Cortex of kidney (tissue), 1 donor: ENCODE measurements around the gene KLHL14.
A peak's percentile ranks its signal among the peaks of the same experiment; 100 is the strongest.

ENCODE experiments used
- DNase-seq: peaks from one replicate; lab custom pipeline; 2025; lab: John Stamatoyannopoulos, UW

Gene KLHL14

DNA sequence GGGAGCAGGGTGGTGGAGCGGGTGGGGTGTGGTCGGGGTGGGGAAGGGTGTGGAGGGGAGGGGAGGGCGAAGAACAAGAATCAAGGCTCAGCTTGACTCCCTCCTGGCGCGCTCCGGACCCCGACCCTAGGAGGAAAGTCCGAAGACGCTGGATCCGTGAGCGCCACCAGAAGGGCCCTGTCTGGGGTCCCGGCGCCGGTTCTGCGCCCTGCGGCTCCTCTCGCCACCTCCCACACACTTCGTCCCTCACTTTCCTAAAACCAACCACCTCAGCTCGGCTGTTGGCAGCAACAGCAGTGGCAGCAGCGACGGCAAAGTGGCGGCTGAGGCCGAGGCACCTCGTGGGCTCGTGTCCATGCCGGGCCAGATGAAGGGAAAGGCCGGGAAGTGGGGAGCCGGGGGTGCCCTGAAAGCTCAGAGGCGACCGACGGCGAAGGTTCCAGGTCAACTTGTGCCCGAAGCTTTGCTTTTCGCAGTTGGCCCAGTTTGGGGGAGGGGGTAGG is 2.1 kb downstream of the KLHL14 start:
- peak; percentile 5 for DNase-seq

DNA sequence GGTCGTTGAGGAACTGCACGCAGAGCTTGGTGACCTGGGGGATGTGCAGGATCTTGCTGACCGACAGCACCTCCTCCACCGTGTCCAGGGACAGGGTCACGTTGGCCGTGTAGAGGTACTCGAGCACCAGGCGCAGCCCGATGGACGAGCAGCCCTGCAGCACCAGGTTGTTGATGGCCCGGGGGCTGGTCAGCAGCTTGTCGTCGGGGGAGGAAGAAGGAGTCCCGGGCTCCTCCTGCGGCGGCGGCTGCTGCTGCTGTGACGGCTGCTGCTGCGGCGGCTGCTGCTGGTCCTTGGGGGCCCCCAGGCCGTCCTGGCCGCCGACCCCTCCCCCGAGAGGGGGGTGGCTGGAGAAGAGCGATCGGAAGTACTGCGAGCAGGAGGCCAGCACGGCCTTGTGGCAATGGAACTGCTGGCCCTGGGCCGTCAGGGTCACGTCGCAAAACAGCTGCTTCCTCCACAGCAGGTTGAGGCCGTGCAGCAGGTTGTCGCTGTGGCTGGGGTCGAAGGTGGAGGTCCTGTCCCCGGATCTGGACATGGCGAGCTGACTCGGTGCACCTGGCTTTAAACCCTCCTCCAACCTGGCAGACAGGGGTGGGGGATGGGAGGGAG is 2.7 kb downstream of the KLHL14 start:
- DNase-seq, result no peak

DNA sequence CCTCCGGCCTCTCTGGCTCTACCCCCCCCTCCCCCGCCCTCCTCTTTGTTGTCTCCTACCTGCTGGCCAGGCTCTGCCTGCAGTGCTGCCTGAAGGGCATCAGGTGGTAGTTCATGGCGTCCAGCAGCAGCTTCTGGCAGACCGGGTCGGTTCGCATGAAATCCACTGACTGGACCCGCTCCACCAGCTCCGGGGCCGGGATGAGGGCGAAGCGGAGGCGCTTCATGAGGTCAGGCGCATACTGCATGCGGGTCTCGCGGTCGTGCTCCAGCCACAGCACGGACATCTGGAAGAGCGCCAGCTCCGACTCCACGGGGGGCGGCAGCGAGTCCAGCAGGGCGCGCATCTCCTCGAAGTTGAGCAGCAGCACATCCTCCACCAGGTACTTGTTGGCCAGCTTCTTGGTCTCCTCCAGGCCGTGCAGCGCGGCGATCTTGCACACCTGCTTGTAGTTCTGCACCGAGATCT is 3.2 kb downstream of the KLHL14 start:
- DNase-seq, result no peak

DNA sequence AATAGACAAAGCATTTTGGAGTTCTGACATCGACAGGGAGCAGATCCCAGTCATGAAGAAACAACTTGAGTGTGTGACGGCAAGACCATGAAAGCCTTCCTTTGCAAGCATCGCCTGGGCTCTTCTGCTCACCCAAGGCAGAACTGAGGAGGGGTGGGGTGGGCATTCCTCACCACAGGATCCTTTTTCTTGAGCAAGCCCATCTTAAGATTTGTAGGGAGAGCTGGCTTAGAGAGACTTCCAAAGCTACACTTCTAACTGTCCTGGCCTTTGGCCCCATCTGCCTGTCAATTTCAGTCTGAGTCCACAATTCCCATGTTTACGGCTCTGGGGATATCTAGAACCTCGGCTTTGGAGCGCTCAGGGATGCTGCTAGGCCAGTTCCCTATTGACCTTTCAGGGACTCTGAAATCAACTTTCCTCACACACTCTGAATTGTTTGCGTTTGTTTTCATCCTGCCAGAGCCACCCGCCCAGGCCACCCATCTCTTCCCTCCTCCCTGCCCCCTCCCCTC is 3.7 kb downstream of the KLHL14 start:
- DNase-seq, result no peak

- DNase-seq, result no peak
Observed at GRCh38 chr18:32767400-32767799, 5.4 kb downstream of the KLHL14 start.

- no peak for DNase-seq
Observed at GRCh38 chr18:32764611-32765244, 8.1 kb downstream of the KLHL14 start.

DNA sequence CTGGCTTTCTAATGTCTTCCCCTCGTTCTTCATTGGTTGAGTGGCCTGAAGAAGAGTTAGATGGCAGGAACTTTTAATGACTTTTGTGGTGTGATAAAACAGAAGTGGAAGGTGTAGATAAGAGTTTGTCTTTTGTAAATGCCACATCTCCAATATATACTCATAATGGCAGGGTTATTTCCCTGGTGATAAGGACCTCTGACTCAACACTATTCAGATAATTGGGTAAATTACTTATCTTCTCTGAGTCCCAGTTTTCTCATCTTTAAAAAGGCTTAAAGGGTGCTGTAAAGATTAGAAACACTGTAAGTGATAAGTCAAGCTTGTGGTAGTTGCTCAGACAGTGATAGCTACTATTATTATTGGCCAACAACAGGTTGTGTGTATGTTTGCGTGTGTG is 9.5 kb downstream of the KLHL14 start:
- no peak for DNase-seq

GRCh38 chr18:32761231-32761630 is 11.6 kb downstream of the KLHL14 start:
- DNase-seq, result no peak

GRCh38 chr18:32760391-32760790 is 12.4 kb downstream of the KLHL14 start:
- no peak for DNase-seq

DNA sequence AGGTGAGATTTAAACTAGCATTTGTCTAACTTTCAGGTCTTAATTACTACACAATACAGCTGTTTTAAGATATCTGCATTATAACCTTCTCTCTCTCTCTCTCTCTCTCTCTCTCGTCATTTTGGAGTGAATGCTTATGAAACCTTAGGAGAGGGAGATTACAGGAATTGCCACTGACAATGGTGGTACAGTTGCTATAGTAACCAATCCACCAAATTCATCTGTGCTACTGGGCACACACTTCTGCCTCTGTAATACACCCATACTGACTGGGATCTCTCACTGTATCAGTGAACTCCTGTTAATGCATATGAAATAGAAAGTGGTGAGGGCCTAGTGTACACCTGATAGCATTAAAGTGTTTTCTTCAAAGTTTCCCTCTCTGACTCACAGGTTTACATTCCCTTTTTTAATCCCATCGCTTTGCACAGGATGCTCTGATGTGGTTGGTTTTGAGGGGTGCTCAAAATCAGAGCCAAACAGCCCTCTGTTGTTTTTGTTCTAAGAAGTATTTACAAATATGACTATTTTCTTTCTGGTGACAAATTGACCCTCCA is 13.1 kb downstream of the KLHL14 start:
- no peak for DNase-seq

GRCh38 chr18:32754508-32755263 is 18.1 kb downstream of the KLHL14 start:
- DNase-seq, result no peak

- DNase-seq, result no peak
Observed at GRCh38 chr18:32753656-32754260, 19.1 kb downstream of the KLHL14 start.

GRCh38 chr18:32750328-32750727 is 22.5 kb downstream of the KLHL14 start:
- no peak for DNase-seq

- DNase-seq, result no peak
Observed at GRCh38 chr18:32749809-32750208, 23.0 kb downstream of the KLHL14 start.

- no peak for DNase-seq
Observed at GRCh38 chr18:32742579-32742978, 30.2 kb downstream of the KLHL14 start.

- DNase-seq, result no peak
Observed at GRCh38 chr18:32735781-32736180, 37.0 kb downstream of the KLHL14 start.

GRCh38 chr18:32734442-32734841 is 38.4 kb downstream of the KLHL14 start:
- no peak for DNase-seq

- no peak for DNase-seq
Observed at GRCh38 chr18:32732165-32732564, 40.7 kb downstream of the KLHL14 start.

GRCh38 chr18:32730620-32731091 is 42.2 kb downstream of the KLHL14 start:
- DNase-seq, result no peak

DNA sequence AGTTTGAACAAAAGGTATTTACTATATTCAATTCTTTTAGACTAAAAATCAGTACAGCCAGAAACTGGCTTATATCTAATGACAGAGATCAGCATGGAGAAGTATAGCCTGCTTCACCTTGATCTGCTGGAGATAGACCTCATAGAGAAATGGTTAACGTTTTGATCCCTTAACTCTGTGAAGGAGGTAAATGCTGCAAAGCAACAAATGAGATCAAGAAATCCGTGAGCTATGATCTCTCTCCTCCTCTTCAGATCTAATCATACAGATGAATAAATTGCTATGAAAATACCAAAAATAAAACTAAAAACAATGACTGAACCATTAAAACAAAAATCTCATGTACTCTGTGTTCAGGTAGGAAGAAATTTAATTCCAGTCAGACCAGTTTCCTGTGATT is 42.8 kb downstream of the KLHL14 start:
- DNase-seq, result no peak

DNA sequence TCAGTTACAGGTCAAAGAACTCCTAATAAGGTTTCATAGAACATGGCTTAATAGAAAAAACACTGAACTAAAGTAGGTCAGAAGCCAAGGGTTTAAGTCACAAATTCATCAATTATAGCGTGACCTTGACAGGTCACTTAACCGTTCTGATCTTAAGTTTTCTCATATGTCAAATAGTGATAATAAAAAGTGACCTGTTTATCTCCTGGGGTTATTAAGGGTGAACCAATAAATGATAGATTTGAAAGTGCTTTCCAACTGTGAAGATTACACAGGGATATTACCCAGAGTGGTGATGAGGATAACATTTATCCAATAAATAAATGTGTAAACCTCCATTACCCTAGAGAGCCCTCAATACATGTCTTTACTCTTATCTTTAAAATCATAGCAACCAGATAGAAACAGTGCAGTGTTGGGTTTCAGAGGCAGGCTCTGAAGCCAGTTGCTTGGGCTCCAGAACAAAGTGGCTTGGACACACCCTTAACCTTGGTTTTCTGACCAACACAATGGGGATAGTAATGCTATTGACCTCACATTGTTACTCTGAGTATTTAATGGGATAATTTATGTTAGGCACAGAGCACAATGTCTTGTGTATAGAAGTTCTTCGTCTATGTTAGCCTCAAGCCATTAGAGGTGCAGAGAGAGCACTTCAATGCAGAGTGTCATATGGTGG is 48.6 kb downstream of the KLHL14 start:
- DNase-seq, result no peak
